SH-SY5Y (cell line): ENCODE measurements around the gene ITPK1.

Experiments
- GATA2 ChIP-seq: IDR thresholded peaks from 2 replicates; pipeline ENCODE4 v1.6.1; 2011; ENCODE audit warnings: mild to moderate bottlenecking, low read depth, low read length
- GATA3 ChIP-seq: IDR thresholded peaks from 2 replicates; pipeline ENCODE4 v1.6.1; 2011; ENCODE audit warnings: low read depth, mild to moderate bottlenecking, low read length, moderate library complexity

DNA sequence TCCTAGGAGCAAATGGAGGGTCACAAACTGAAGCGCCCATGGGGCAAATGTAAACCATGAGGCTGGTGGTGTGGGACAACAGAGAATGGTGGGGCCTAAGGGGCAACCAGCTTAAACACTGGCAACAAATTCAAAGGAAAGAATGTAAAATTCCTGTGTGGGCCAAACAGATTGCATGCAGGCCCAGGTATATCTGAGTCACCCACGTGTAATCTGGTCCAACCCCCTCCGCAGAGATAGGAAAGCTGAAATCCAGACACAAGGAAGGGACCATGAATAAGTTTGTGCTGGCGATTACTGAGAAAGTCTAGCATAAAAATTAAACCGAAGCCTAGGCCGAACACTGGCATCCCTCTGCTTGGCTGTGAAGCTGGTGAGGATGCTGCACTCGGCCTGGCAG is 71.6 kb downstream of the ITPK1 start:
- TF ChIP-seq GATA2 (no peak), GATA3 (no peak)
